Measurements from ENCODE around the gene CCR6. TPM values are rescaled to one million over a fixed set of nuclear protein-coding genes. Genes with fewer than 3 reads are reported as not detected.
"Not testable (repeated sequence)": the region's sequence is repeated elsewhere in the genome, so short reads cannot be mapped to it uniquely, and the experiment has no call there.

Gene CCR6
- total RNA-seq, 1 donor from 2014 or later: not detected

DNA sequence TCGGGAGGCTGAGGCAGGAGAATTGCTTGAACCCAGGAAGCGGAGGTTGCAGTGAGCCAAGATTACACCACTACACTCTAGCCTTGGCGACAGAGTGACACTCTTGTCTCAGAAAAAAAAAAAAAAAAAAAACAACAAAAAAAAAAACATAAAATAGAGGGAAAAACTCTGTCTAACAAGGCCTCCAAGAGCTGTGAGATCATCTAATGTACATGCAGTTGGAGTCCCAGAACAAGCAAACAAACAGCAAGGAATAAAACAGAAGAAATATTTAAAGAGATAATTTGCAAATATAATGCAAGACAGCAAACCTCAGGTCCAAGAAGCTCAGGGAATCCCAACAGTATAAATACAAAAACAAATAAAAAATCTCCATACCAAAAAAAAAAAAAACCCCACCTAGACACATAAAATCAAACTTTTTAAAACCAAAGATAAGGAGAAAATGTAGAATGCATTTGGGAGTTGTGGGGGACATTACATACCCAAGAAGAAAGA lies 35.0 kb upstream of the CCR6 start:
- Mint-ChIP-seq H3K36me3 (ENCODE audit: insufficient read depth) (peaks cover 6% of the 10 kb centered on the region), H3K9me3 (ENCODE audit: low read depth) (peaks cover 13% of the 10 kb centered on the region), H3K27ac (no peak overlapping the region), H3K4me3 (ENCODE audit: low read depth) (no peak overlapping the region), H3K4me1 (ENCODE audit: low read depth) (no peaks in the 10 kb centered on the region), H3K27me3 (peaks cover 9% of the 10 kb centered on the region)
- no peak for DNase-seq (ENCODE audit: low spot score, unreplicated experiment)
- TF ChIP-seq, protein P1, sequence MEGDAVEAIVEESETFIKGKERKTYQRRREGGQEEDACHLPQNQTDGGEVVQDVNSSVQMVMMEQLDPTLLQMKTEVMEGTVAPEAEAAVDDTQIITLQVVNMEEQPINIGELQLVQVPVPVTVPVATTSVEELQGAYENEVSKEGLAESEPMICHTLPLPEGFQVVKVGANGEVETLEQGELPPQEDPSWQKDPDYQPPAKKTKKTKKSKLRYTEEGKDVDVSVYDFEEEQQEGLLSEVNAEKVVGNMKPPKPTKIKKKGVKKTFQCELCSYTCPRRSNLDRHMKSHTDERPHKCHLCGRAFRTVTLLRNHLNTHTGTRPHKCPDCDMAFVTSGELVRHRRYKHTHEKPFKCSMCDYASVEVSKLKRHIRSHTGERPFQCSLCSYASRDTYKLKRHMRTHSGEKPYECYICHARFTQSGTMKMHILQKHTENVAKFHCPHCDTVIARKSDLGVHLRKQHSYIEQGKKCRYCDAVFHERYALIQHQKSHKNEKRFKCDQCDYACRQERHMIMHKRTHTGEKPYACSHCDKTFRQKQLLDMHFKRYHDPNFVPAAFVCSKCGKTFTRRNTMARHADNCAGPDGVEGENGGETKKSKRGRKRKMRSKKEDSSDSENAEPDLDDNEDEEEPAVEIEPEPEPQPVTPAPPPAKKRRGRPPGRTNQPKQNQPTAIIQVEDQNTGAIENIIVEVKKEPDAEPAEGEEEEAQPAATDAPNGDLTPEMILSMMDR (IDR thresholded peaks at IDR 0.05; ENCODE audit: unreplicated experiment): no peak

DNA sequence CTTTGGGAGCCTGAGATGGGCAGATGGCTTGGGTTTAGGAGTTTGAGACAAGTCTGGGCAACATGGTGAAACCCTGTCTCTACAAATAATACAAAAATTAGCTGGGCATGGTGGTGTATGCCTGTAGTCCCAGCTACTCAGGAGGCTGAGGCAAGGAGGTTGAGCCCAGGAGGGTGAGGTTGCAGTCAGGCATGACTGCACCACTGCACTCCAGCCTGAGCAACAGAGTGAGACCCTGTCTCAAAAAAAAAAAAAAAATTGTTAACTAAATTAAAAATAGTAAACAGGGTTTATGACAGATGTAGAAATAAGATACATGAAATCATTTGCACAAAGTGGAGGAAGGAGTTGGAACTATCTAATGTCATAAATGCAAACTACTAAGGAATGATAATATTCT lies 34.2 kb upstream of the CCR6 start:
- H3K9me3 Mint-ChIP-seq (ENCODE audit: low read depth): not testable (repeated sequence)

GRCh38 chr6:167089243-167090142 lies 33.4 kb upstream of the CCR6 start:
- Mint-ChIP-seq H3K36me3 (ENCODE audit: insufficient read depth) (peaks cover 9% of the 10 kb centered on the region), H3K9me3 (ENCODE audit: low read depth) (peaks cover 13% of the 10 kb centered on the region), H3K27ac (no peak overlapping the region), H3K4me3 (ENCODE audit: low read depth) (no peak overlapping the region), H3K4me1 (ENCODE audit: low read depth) (peaks cover 3% of the 10 kb centered on the region), H3K27me3 (peaks cover 11% of the 10 kb centered on the region)
- DNase-seq (ENCODE audit: low spot score, unreplicated experiment): no peak
- TF ChIP-seq, protein P1 (IDR thresholded peaks at IDR 0.05; ENCODE audit: unreplicated experiment): no peak

More for the DNA sequence above, 34.2 kb upstream of the CCR6 start:
- not testable (repeated sequence) for DNase-seq (ENCODE audit: low spot score, unreplicated experiment); H3K4me3 Mint-ChIP-seq (ENCODE audit: low read depth); H3K4me1 Mint-ChIP-seq (ENCODE audit: low read depth); H3K36me3 Mint-ChIP-seq (ENCODE audit: insufficient read depth); H3K27ac Mint-ChIP-seq
- peaks cover 11% of the 10 kb centered on the region for H3K27me3 Mint-ChIP-seq

- H3K36me3 Mint-ChIP-seq (ENCODE audit: insufficient read depth): peaks cover 9% of the 10 kb centered on the region
- peaks cover 7% of the 10 kb centered on the region for H3K4me1 Mint-ChIP-seq (ENCODE audit: low read depth)
- H3K27ac Mint-ChIP-seq: no peak overlapping the region
These were observed 32.7 kb upstream of the CCR6 start for GRCh38 chr6:167090171-167090570.

DNA sequence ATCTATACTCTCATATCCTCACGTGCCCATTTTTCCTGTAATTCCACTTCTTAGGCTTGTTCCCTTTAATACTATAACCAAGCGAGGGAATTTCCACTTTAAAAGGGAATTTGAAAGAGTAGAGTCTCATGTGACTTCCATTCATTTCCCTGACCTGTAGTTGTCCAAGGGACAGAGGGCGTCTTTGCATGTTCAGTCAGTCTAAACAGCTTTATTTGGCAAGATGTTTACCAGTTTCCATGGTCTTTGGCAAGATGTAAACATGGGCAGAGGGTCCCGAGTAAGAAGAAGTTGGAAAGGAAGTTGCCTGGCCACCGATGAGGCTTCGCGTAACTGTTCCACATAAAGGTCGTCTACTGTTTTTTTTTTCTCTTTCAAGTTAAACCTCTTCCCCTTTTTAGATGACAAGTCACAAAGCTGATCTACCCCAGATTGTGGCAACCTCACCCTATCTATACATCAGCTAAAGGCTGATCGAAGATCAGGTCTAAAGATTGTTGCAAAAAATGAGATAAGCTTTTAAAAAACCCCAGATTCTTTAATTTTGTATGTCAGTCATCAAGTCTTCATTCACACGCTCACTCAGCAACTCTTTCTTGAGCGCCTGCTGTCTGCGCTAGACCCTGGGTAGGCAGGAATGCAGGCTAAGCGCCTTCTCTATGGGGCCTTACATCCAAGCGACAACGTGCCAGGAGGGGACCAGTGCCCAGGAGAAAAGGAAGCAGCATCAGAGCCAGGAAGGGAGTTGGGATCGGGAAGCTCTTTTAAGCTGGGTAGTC lies 31.7 kb upstream of the CCR6 start:
- Mint-ChIP-seq H3K27me3 (peaks cover 11% of the 10 kb centered on the region), H3K4me1 (ENCODE audit: low read depth) (peaks cover 7% of the 10 kb centered on the region), H3K4me3 (ENCODE audit: low read depth) (no peak overlapping the region), H3K36me3 (ENCODE audit: insufficient read depth) (peaks cover 9% of the 10 kb centered on the region), H3K9me3 (ENCODE audit: low read depth) (peaks cover 8% of the 10 kb centered on the region), H3K27ac (no peak overlapping the region)
- TF ChIP-seq, protein P1 (IDR thresholded peaks at IDR 0.05; ENCODE audit: unreplicated experiment): no peak
- DNase-seq (ENCODE audit: low spot score, unreplicated experiment): no peak

More at GRCh38 chr6:167090171-167090570, 32.7 kb upstream of the CCR6 start:
- peaks cover 11% of the 10 kb centered on the region for H3K27me3 Mint-ChIP-seq
- DNase-seq (ENCODE audit: low spot score, unreplicated experiment): no peak
- peaks cover 13% of the 10 kb centered on the region for H3K9me3 Mint-ChIP-seq (ENCODE audit: low read depth)
- TF ChIP-seq, protein P1 (IDR thresholded peaks at IDR 0.05; ENCODE audit: unreplicated experiment): no peak
- no peak overlapping the region for H3K4me3 Mint-ChIP-seq (ENCODE audit: low read depth)

All from progenitor cell of endocrine pancreas (in vitro differentiated cells).